RWPE2 (cell line): Measurements from ENCODE around the gene RAX2.

Source experiments
- ATAC-seq: fragments of 200-7000 bp; cut with Tn5 transposase; 3 replicates; pipeline ENCODE4 v1.9.1; 2021; ENCODE audit warnings: low read depth
- DNase-seq: peaks from one replicate; pipeline ENCODE4 v3.0.0-alpha.2; 2020; ENCODE audit warnings: low spot score
- H3K27ac ChIP-seq: fragments of 450-650 bp; 2 replicates; pipeline ENCODE4 v1.5.1; 2017; ENCODE audit warnings: mild to moderate bottlenecking; ENCODE audit not compliant: poor library complexity, severe bottlenecking
- H3K27me3 ChIP-seq: fragments of 250-450 bp; sonication (Bioruptor Pico); 2 replicates; pipeline ENCODE4 v1.5.1; 2021; ENCODE audit warnings: mild to moderate bottlenecking, moderate library complexity; ENCODE audit not compliant: insufficient read depth, poor library complexity, severe bottlenecking
- H3K36me3 ChIP-seq: fragments of 250-450 bp; sonication (Bioruptor Pico); 2 replicates; pipeline ENCODE4 v1.5.1; 2020; ENCODE audit warnings: low read depth, mild to moderate bottlenecking, moderate library complexity
- H3K4me1 ChIP-seq: fragments of 250-450 bp; sonication (Bioruptor Pico); 2 replicates; pipeline ENCODE4 v1.5.1; 2021; ENCODE audit warnings: mild to moderate bottlenecking, moderate library complexity; ENCODE audit not compliant: insufficient read depth, poor library complexity, severe bottlenecking
- H3K4me3 ChIP-seq: fragments of 250-450 bp; sonication (Bioruptor Pico); 2 replicates; pipeline ENCODE4 v1.5.1; 2021; ENCODE audit warnings: mild to moderate bottlenecking, moderate library complexity; ENCODE audit not compliant: severe bottlenecking
- H3K9me3 ChIP-seq: fragments of 250-450 bp; sonication (Bioruptor Pico); 2 replicates; pipeline ENCODE4 v1.5.1; 2021; ENCODE audit warnings: mild to moderate bottlenecking, moderate library complexity; ENCODE audit not compliant: severe bottlenecking
- CTCF ChIP-seq: fragments of 450-650 bp; IDR thresholded peaks from one replicate; pipeline ENCODE4 v1.5.1; 2017; ENCODE audit warnings: mild to moderate bottlenecking, moderate library complexity; ENCODE audit not compliant: poor library complexity, severe bottlenecking

Gene RAX2

DNA sequence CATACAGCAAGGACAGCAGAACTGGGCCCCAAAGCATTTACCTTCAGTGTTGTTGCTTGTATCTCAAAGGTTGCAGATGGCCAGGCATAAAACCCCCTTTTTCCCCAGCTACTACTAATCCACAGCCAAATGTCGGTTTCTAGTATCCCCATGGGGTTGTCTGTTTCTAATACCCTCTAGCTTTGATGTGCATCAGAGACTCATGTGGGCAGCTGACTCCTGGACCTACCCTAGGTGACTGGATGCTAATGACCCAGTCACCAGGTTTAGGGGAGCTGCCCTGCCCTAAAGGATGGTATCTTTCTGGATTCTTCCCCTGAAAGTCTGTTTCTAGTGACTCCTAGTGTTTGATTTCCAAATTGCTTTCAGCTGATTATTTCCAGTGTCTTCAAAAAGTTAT lies 39.9 kb downstream of the RAX2 start:
- no peak for TF ChIP-seq CTCF

DNA sequence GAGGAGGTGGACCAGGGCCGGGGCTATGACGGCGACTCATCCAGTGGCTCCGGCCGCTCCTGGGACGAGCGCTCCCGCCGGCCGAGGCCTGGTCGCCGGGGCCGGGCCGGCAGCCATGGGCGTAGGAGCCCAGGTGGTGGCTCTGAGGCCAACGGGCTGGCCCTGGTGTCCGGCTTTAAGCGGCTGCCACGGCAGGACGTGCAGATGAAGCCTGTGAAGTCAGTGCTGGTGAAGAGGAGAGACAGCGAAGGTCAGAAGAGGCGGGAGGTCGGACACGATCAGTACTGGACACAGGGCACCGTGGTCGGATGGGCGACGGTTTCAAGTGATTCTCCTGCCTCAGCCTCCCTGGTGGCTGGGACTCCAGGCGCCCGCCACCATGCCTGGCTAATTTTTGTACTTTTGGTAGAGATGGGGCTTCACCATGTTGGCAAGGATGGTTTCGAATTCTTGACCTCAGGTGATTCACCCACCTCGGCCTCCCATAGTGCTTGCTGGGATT lies 41.5 kb downstream of the RAX2 start:
- H3K27me3 ChIP-seq: no peaks in the 10 kb centered on the region
- no peak overlapping the region for H3K4me3 ChIP-seq
- DNase-seq (no peak), ATAC-seq (no peak)
- no peaks in the 10 kb centered on the region for H3K4me1 ChIP-seq
- H3K9me3 ChIP-seq: no peaks in the 10 kb centered on the region
- TF ChIP-seq CTCF: no peak
- no peaks in the 10 kb centered on the region for H3K36me3 ChIP-seq
- H3K27ac ChIP-seq: no peak overlapping the region

More for the DNA sequence above, 39.9 kb downstream of the RAX2 start:
- no peaks in the 10 kb centered on the region for H3K4me1 ChIP-seq
- H3K27me3 ChIP-seq: no peaks in the 10 kb centered on the region
- DNase-seq (no peak), ATAC-seq (no peak)
- no peaks in the 10 kb centered on the region for H3K36me3 ChIP-seq
- H3K27ac ChIP-seq: no peak overlapping the region
- no peak overlapping the region for H3K4me3 ChIP-seq
- no peaks in the 10 kb centered on the region for H3K9me3 ChIP-seq

DNA sequence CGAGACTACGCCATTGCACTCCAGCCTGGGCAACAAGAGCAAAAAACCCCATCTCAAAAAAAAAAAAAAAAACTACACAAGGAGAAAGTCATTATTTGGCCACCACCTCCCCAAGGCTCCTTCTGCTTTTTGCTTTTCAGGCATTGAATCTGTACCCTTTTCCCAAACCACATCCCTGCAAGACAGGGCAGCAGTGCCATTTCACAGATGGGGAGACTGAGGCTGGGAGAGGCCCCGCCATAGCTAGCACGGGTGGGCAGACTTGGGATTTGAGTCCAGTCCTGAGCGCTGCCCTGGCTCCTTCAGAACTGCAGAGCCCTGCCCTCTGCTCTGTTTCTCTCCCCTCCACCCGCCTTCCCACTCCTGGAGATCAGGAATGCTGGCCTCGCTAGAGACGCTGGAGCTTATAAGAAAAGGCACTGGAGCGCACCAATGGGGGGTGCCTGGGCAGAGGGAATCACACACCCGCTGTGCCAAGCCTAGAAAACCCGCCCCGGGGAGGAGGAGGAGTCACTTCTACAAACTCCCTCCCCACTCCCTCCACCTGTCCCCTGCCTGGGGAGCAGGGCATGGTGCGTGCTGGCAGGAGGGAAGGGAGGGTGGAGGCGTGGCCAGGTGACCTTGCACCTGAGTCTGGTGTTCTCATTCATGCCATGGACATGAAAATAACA lies 46.3 kb downstream of the RAX2 start:
- TF ChIP-seq CTCF: no peak
- Histone ChIP-seq H3K36me3 (no peaks in the 10 kb centered on the region), H3K4me1 (no peaks in the 10 kb centered on the region), H3K4me3 (no peak overlapping the region), H3K9me3 (no peaks in the 10 kb centered on the region), H3K27ac (no peak overlapping the region), H3K27me3 (peaks cover 15% of the 10 kb centered on the region)
- ATAC-seq (peak; percentile 22; the same call in 1 of the 3 replicates), DNase-seq (no peak)

- no peaks in the 10 kb centered on the region for H3K36me3 ChIP-seq
- H3K4me1 ChIP-seq: no peaks in the 10 kb centered on the region
- no peaks in the 10 kb centered on the region for H3K9me3 ChIP-seq
- TF ChIP-seq CTCF: no peak
- DNase-seq (no peak), ATAC-seq (no peak)
- no peak overlapping the region for H3K27ac ChIP-seq
- H3K27me3 ChIP-seq: peaks cover 15% of the 10 kb centered on the region
- H3K4me3 ChIP-seq: no peak overlapping the region
Observed at GRCh38 chr19:3725121-3725520, 46.9 kb downstream of the RAX2 start.

GRCh38 chr19:3723883-3724282 lies 48.1 kb downstream of the RAX2 start:
- Histone ChIP-seq H3K4me3 (no peak overlapping the region), H3K4me1 (no peaks in the 10 kb centered on the region), H3K27ac (no peak overlapping the region), H3K9me3 (no peaks in the 10 kb centered on the region), H3K36me3 (no peaks in the 10 kb centered on the region), H3K27me3 (peaks cover 15% of the 10 kb centered on the region)
- TF ChIP-seq CTCF: no peak
- DNase-seq: no peak
- no peak for ATAC-seq
